ENCODE data around the gene SVOPL. TPM values are rescaled to one million over a fixed set of nuclear protein-coding genes. Genes with fewer than 3 reads are reported as not detected.
A peak's percentile ranks its signal among the peaks of the same experiment; 100 is the strongest.

Gene SVOPL
- total RNA-seq, 1 experiment from 2014 or later: 1.1 TPM

- Histone ChIP-seq H3K14ac (ENCODE audit: insufficient read depth, low read length) (no peak overlapping the region), H4K91ac (ENCODE audit: insufficient read length, low read depth, low read length) (no peak overlapping the region), H3K23me2 (ENCODE audit: insufficient read length, low read depth, low read length, poor library complexity, severe bottlenecking) (no peaks in the 10 kb centered on the region), H3K4ac (ENCODE audit: low read depth, low read length) (no peak overlapping the region), H2BK20ac (ENCODE audit: low read depth, low read length, poor library complexity, severe bottlenecking) (no peak overlapping the region), H3K27ac (ENCODE audit: insufficient read length, low read depth, low read length) (no peak overlapping the region), H3K4me2 (ENCODE audit: insufficient read depth, insufficient read length, low read length) (no peak overlapping the region), H3K9me3 (ENCODE audit: control insufficient read depth, low read depth, low read length) (no peaks in the 10 kb centered on the region), H2AK5ac (ENCODE audit: insufficient read length, low read length) (no peak overlapping the region), H3K56ac (ENCODE audit: insufficient read length, low read depth, low read length) (no peak overlapping the region), H4K8ac (replicated peaks; ENCODE audit: insufficient read length, low read depth, low read length) (no peak overlapping the region), H2BK5ac (ENCODE audit: insufficient read length, low read length) (no peak overlapping the region), H3K27me3 (ENCODE audit: insufficient read depth, low read length) (no peaks in the 10 kb centered on the region), H3T11ph (ENCODE audit: low read length) (no peak overlapping the region), H2BK120ac (ENCODE audit: low read depth, low read length, poor library complexity, severe bottlenecking) (no peak overlapping the region), H3K18ac (ENCODE audit: insufficient read length, low read depth, low read length) (no peak overlapping the region), H2BK12ac (ENCODE audit: insufficient read length, low read depth, low read length) (no peak overlapping the region), H3K79me1 (ENCODE audit: insufficient read depth, low read depth, low read length, poor library complexity, severe bottlenecking) (no peaks in the 10 kb centered on the region), H2BK15ac (ENCODE audit: low read depth, low read length) (no peak overlapping the region), H3K4me1 (ENCODE audit: insufficient read depth, low read length) (peaks cover 6% of the 10 kb centered on the region; the same call in 1 of the 2 replicates), H4K20me1 (ENCODE audit: control insufficient read depth, insufficient read depth, insufficient read length) (no peaks in the 10 kb centered on the region), H4K5ac (ENCODE audit: insufficient read length, low read depth, low read length) (no peak overlapping the region), H2AFZ (ENCODE audit: low read length) (no peak overlapping the region), H3K9ac (ENCODE audit: extremely low read depth, insufficient read length, low read length) (no peak overlapping the region), H3K23ac (ENCODE audit: insufficient read length, low read depth, low read length) (no peak overlapping the region), H3K79me2 (ENCODE audit: insufficient read depth, low read length) (no peaks in the 10 kb centered on the region)
- no CpG with 5 or more reads among the region's 9 CpGs for whole genome bisulfite sequencing (ENCODE audit: extremely low coverage, insufficient read length, low lambda C conversion rate)
- no peak overlapping the region for H3K4me3 Mint-ChIP-seq
- no peaks in the 10 kb centered on the region for H3K36me3 Mint-ChIP-seq (ENCODE audit: insufficient read depth in 1 of 3, low read depth in 3 of 3)
- no peaks in the 10 kb centered on the region for H3K27me3 Mint-ChIP-seq (ENCODE audit: low read depth)
- DNase-seq: no peak
- H3K27ac Mint-ChIP-seq: peak overlapping the region in 1 of 3 experiments; percentile 53; a peak in 1 of 7 replicates
- no peak for TF ChIP-seq CTCF (conservative IDR thresholded peaks at IDR 0.05)
- H3K4me1 Mint-ChIP-seq: peaks cover 14 to 16% of the 10 kb centered on the region in 2 experiments
- no peaks in the 10 kb centered on the region for H3K9me3 Mint-ChIP-seq
Measured at GRCh38 chr7:138729444-138729843, 28.3 kb upstream of the SVOPL start.
